Measurements from ENCODE around the gene PIGX. TPM values are rescaled to one million over a fixed set of nuclear protein-coding genes. Genes with fewer than 3 reads are reported as not detected.
A peak's percentile ranks its signal among the peaks of the same experiment; 100 is the strongest.
"Not testable (repeated sequence)": the region's sequence is repeated elsewhere in the genome, so short reads cannot be mapped to it uniquely, and the experiment has no call there.

The PIGX gene
- total and polyA plus RNA-seq, 2 experiments from 2014 or later: 13.0 to 14.5 TPM

DNA sequence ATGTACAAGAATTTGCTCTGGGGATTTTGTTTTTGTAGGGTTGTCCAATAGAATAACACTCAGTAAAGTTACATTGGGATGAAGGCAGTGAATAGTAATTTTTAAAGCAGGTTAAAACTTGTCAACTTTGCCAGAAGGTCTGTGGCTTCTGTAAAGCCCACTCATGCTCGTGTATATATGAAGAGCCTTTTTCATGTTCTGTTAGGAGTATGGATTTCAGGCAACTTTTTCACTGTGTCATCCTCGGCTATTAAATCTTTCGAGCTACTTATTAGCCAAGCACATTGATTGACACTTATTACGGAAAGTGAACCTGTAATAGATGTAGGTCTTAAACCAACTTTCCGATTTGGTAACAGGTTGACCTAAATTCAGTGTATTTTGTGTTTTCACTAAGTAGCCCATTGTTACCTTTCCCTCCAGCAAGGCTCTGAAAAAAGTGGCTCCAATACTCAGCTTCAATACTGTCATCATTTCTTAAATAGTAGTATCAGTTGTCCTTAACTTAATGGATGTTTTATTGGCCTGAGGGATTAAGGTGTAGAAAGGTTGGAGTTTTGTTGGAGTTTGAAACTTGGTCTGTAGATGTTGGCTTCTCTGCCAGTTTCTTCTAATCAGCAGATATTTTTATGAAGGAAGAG, 29.2 kb downstream of the PIGX start:
- TF ChIP-seq STAT1 (IDR thresholded peaks at IDR 0.05; ENCODE audit: unreplicated experiment) (no peak), ZNF114 (CRISPR knock-in tag; IDR thresholded peaks at IDR 0.05) (no peak), JUNB (IDR thresholded peaks at IDR 0.05; ENCODE audit: unreplicated experiment) (no peak), CREB1 (CRISPR knock-in tag; IDR thresholded peaks at IDR 0.05; ENCODE audit: low read depth) (no peak), EZH2 (IDR thresholded peaks at IDR 0.05; ENCODE audit: low read depth, unreplicated experiment) (no peak)
- TF ChIP-seq, protein P1, sequence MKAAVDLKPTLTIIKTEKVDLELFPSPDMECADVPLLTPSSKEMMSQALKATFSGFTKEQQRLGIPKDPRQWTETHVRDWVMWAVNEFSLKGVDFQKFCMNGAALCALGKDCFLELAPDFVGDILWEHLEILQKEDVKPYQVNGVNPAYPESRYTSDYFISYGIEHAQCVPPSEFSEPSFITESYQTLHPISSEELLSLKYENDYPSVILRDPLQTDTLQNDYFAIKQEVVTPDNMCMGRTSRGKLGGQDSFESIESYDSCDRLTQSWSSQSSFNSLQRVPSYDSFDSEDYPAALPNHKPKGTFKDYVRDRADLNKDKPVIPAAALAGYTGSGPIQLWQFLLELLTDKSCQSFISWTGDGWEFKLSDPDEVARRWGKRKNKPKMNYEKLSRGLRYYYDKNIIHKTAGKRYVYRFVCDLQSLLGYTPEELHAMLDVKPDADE (IDR thresholded peaks at IDR 0.05): no peak
- TF ChIP-seq, protein P2, sequence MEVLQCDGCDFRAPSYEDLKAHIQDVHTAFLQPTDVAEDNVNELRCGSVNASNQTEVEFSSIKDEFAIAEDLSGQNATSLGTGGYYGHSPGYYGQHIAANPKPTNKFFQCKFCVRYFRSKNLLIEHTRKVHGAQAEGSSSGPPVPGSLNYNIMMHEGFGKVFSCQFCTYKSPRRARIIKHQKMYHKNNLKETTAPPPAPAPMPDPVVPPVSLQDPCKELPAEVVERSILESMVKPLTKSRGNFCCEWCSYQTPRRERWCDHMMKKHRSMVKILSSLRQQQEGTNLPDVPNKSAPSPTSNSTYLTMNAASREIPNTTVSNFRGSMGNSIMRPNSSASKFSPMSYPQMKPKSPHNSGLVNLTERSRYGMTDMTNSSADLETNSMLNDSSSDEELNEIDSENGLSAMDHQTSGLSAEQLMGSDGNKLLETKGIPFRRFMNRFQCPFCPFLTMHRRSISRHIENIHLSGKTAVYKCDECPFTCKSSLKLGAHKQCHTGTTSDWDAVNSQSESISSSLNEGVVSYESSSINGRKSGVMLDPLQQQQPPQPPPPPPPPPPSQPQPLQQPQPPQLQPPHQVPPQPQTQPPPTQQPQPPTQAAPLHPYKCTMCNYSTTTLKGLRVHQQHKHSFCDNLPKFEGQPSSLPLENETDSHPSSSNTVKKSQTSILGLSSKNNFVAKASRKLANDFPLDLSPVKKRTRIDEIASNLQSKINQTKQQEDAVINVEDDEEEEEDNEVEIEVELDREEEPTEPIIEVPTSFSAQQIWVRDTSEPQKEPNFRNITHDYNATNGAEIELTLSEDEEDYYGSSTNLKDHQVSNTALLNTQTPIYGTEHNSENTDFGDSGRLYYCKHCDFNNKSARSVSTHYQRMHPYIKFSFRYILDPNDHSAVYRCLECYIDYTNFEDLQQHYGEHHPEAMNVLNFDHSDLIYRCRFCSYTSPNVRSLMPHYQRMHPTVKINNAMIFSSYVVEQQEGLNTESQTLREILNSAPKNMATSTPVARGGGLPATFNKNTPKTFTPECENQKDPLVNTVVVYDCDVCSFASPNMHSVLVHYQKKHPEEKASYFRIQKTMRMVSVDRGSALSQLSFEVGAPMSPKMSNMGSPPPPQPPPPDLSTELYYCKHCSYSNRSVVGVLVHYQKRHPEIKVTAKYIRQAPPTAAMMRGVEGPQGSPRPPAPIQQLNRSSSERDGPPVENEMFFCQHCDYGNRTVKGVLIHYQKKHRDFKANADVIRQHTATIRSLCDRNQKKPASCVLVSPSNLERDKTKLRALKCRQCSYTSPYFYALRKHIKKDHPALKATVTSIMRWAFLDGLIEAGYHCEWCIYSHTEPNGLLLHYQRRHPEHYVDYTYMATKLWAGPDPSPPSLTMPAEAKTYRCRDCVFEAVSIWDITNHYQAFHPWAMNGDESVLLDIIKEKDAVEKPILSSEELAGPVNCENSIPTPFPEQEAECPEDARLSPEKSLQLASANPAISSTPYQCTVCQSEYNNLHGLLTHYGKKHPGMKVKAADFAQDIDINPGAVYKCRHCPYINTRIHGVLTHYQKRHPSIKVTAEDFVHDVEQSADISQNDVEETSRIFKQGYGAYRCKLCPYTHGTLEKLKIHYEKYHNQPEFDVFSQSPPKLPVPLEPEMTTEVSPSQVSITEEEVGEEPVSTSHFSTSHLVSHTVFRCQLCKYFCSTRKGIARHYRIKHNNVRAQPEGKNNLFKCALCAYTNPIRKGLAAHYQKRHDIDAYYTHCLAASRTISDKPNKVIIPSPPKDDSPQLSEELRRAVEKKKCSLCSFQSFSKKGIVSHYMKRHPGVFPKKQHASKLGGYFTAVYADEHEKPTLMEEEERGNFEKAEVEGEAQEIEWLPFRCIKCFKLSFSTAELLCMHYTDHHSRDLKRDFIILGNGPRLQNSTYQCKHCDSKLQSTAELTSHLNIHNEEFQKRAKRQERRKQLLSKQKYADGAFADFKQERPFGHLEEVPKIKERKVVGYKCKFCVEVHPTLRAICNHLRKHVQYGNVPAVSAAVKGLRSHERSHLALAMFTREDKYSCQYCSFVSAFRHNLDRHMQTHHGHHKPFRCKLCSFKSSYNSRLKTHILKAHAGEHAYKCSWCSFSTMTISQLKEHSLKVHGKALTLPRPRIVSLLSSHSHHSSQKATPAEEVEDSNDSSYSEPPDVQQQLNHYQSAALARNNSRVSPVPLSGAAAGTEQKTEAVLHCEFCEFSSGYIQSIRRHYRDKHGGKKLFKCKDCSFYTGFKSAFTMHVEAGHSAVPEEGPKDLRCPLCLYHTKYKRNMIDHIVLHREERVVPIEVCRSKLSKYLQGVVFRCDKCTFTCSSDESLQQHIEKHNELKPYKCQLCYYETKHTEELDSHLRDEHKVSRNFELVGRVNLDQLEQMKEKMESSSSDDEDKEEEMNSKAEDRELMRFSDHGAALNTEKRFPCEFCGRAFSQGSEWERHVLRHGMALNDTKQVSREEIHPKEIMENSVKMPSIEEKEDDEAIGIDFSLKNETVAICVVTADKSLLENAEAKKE (CRISPR knock-in tag; IDR thresholded peaks at IDR 0.05): no peak
- no peaks in the 10 kb centered on the region for H3K27me3 ChIP-seq (ENCODE audit: insufficient read depth)
- no peak overlapping the region for H3K27ac Mint-ChIP-seq
- peaks cover 64% of the 10 kb centered on the region for H3K79me2 ChIP-seq (replicated peaks; ENCODE audit: insufficient read depth)
- peaks cover 12% of the 10 kb centered on the region for H3K36me3 Mint-ChIP-seq (ENCODE audit: low read depth)
- ATAC-seq (no peak), DNase-seq (ENCODE audit: low spot score) (no peak)
- H3K27me3 Mint-ChIP-seq (ENCODE audit: insufficient read depth, low read depth, poor library complexity): peaks cover 3% of the 10 kb centered on the region
- H3F3A ChIP-seq (replicated peaks; ENCODE audit: low read depth): 0 out of 2 replicates have a peak, but pooled peaks cover 3% of the 10 kb centered on the region
- peaks cover 29% of the 10 kb centered on the region for H4K20me1 ChIP-seq (replicated peaks; ENCODE audit: insufficient read depth)
- H3K4me1 Mint-ChIP-seq: peaks cover 28% of the 10 kb centered on the region
- no peaks in the 10 kb centered on the region for H3K9me2 ChIP-seq (ENCODE audit: insufficient read depth)
- H3K4me2 ChIP-seq: peak overlapping the region; percentile 93
- H3K27ac ChIP-seq (ENCODE audit: low read depth): no peak overlapping the region
- H2AFZ ChIP-seq: no peak overlapping the region
- peak overlapping the region; percentile 98 for H3K4me3 Mint-ChIP-seq
- H3K36me3 ChIP-seq (ENCODE audit: insufficient read depth): no peaks in the 10 kb centered on the region
- H3K4me1 ChIP-seq (ENCODE audit: insufficient read depth): peaks cover 44% of the 10 kb centered on the region
- H3K4me3 ChIP-seq: peak overlapping the region; percentile 94
- peaks cover 4% of the 10 kb centered on the region; the same call in 1 of the 3 replicates for H3K9me3 Mint-ChIP-seq

DNA sequence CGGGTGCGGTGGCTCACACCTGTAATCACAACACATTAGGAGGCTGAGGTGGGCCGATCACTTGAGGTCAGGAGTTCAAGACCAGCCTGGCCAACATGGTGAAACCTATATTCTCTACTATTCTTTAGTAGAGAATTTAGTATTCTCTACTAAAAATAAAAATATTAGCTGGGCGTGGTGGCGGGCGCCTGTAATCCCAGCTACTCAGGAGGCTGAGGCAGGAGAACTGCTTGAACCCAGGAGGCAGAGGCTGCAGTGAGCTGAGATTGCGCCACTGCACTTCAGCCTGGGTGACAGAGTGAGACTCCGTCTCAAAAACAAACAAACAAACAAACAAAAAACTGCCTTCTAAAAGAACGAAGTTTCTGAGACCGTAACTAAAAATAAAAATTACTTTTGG, 31.4 kb downstream of the PIGX start:
- not testable (repeated sequence) for H3K9me2 ChIP-seq (ENCODE audit: insufficient read depth); H2AFZ ChIP-seq; H3F3A ChIP-seq (replicated peaks; ENCODE audit: low read depth); H3K36me3 Mint-ChIP-seq (ENCODE audit: low read depth); H3K4me3 Mint-ChIP-seq; H3K27me3 ChIP-seq (ENCODE audit: insufficient read depth); H3K27ac Mint-ChIP-seq; H3K36me3 ChIP-seq (ENCODE audit: insufficient read depth); ATAC-seq; H3K27me3 Mint-ChIP-seq (ENCODE audit: insufficient read depth, low read depth, poor library complexity); H3K9me3 Mint-ChIP-seq; DNase-seq (ENCODE audit: low spot score)
- peak overlapping the region; percentile 21; the same call in 1 of the 2 replicates for H3K4me3 ChIP-seq
- H4K20me1 ChIP-seq (replicated peaks; ENCODE audit: insufficient read depth): peaks cover 44% of the 10 kb centered on the region
- peaks cover 86% of the 10 kb centered on the region for H3K79me2 ChIP-seq (replicated peaks; ENCODE audit: insufficient read depth)
- peak overlapping the region; percentile 23 for H3K27ac ChIP-seq (ENCODE audit: low read depth)
- H3K4me2 ChIP-seq: 0 out of 2 replicates have a peak overlapping the region, but pooled peaks have one; percentile 62
- H3K4me1 ChIP-seq (ENCODE audit: insufficient read depth): peaks cover 65% of the 10 kb centered on the region
- H3K4me1 Mint-ChIP-seq: peaks cover 44% of the 10 kb centered on the region
